DOHH2 (cell line): ENCODE results near the gene OR10H2.

ENCODE experiments used
- H3F3A ChIP-seq: fragments of 200-600 bp; sonication (generic), shearing (Covaris generic); 2 replicates; pipeline ENCODE4 v1.6.0; 2016; ENCODE audit warnings: antibody characterized with exemption, mild to moderate bottlenecking; ENCODE audit not compliant: control insufficient read depth, insufficient read depth
- H3K27ac ChIP-seq: fragments of 200-600 bp; sonication (generic); 2 replicates; pipeline ENCODE4 v1.5.1; 2014; ENCODE audit warnings: low read depth, mild to moderate bottlenecking, low read length, moderate library complexity
- H3K27me3 ChIP-seq: fragments of 200-600 bp; sonication (generic); 2 replicates; pipeline ENCODE4 v1.6.1; 2014; ENCODE audit warnings: mild to moderate bottlenecking, low read length, mixed read lengths; ENCODE audit not compliant: control insufficient read depth
- H3K36me3 ChIP-seq: fragments of 200-600 bp; sonication (generic); 2 replicates; pipeline ENCODE4 v1.6.1; 2014; ENCODE audit warnings: mild to moderate bottlenecking, low read length, moderate library complexity, mixed read lengths; ENCODE audit not compliant: control insufficient read depth
- H3K4me1 ChIP-seq: fragments of 200-600 bp; sonication (generic); 2 replicates; pipeline ENCODE4 v1.6.1; 2014; ENCODE audit warnings: mild to moderate bottlenecking, low read length, mixed read lengths; ENCODE audit not compliant: control insufficient read depth
- H3K4me2 ChIP-seq: fragments of 200-600 bp; sonication (generic); 2 replicates; pipeline ENCODE4 v1.6.0; 2014; ENCODE audit warnings: mild to moderate bottlenecking, low read length, moderate library complexity
- H3K4me3 ChIP-seq: fragments of 200-600 bp; sonication (generic); 2 replicates; pipeline ENCODE4 v1.5.1; 2014; ENCODE audit warnings: mild to moderate bottlenecking, low read length, mixed read lengths
- H3K79me2 ChIP-seq: fragments of 200-600 bp; sonication (generic); 2 replicates; pipeline ENCODE4 v1.6.1; 2014; ENCODE audit warnings: mild to moderate bottlenecking, low read length, mixed read lengths; ENCODE audit not compliant: control insufficient read depth
- H3K9me2 ChIP-seq: fragments of 200-600 bp; sonication (generic); replicated peaks from 2 replicates; pipeline ENCODE4 v1.6.1; 2014; ENCODE audit warnings: mild to moderate bottlenecking, low read length, mixed read lengths; ENCODE audit not compliant: control insufficient read depth
- H3K9me3 ChIP-seq: fragments of 200-600 bp; sonication (generic); 2 replicates; pipeline ENCODE4 v1.6.1; 2014; ENCODE audit warnings: antibody characterized with exemption, low read length, mixed read lengths; ENCODE audit not compliant: control insufficient read depth, insufficient read depth
- H4K20me1 ChIP-seq: fragments of 200-600 bp; sonication (generic); 2 replicates; pipeline ENCODE4 v1.6.0; 2014; ENCODE audit warnings: low read depth, mild to moderate bottlenecking, antibody characterized with exemption, low read length, moderate library complexity; ENCODE audit not compliant: control insufficient read depth, insufficient read depth
- EZH2phosphoT487 ChIP-seq: fragments of 200-600 bp; sonication (generic); IDR thresholded peaks from 2 replicates; pipeline ENCODE4 v1.6.1; 2017; ENCODE audit warnings: borderline replicate concordance, mild to moderate bottlenecking, antibody characterized with exemption, low read length, moderate library complexity, mixed read lengths
- TF ChIP-seq, protein P1 (sequence below): fragments of 200-600 bp; sonication (generic); IDR thresholded peaks from one replicate; pipeline ENCODE4 v1.5.1; 2014; ENCODE audit warnings: antibody characterized with exemption, mild to moderate bottlenecking, low read depth, low read length; ENCODE audit not compliant: poor library complexity, severe bottlenecking

OR10H2 gene

GRCh38 chr19:15683411-15683810 is 44.4 kb upstream of the OR10H2 start:
- H3K4me1 ChIP-seq, result no peaks in the 10 kb centered on the region
- H3K4me3 ChIP-seq, result no peak overlapping the region
- H3K79me2 ChIP-seq, result no peaks in the 10 kb centered on the region
- no peaks in the 10 kb centered on the region for H3K27me3 ChIP-seq
- no peaks in the 10 kb centered on the region for H3F3A ChIP-seq
- no peaks in the 10 kb centered on the region for H4K20me1 ChIP-seq
- no peak overlapping the region for H3K27ac ChIP-seq
- no peaks in the 10 kb centered on the region for H3K9me2 ChIP-seq
- H3K4me2 ChIP-seq, result no peak overlapping the region
- no peaks in the 10 kb centered on the region for H3K9me3 ChIP-seq
- H3K36me3 ChIP-seq, result no peaks in the 10 kb centered on the region
- TF ChIP-seq, protein P1, sequence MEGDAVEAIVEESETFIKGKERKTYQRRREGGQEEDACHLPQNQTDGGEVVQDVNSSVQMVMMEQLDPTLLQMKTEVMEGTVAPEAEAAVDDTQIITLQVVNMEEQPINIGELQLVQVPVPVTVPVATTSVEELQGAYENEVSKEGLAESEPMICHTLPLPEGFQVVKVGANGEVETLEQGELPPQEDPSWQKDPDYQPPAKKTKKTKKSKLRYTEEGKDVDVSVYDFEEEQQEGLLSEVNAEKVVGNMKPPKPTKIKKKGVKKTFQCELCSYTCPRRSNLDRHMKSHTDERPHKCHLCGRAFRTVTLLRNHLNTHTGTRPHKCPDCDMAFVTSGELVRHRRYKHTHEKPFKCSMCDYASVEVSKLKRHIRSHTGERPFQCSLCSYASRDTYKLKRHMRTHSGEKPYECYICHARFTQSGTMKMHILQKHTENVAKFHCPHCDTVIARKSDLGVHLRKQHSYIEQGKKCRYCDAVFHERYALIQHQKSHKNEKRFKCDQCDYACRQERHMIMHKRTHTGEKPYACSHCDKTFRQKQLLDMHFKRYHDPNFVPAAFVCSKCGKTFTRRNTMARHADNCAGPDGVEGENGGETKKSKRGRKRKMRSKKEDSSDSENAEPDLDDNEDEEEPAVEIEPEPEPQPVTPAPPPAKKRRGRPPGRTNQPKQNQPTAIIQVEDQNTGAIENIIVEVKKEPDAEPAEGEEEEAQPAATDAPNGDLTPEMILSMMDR, result no peak
- no peak for TF ChIP-seq EZH2phosphoT487

DNA sequence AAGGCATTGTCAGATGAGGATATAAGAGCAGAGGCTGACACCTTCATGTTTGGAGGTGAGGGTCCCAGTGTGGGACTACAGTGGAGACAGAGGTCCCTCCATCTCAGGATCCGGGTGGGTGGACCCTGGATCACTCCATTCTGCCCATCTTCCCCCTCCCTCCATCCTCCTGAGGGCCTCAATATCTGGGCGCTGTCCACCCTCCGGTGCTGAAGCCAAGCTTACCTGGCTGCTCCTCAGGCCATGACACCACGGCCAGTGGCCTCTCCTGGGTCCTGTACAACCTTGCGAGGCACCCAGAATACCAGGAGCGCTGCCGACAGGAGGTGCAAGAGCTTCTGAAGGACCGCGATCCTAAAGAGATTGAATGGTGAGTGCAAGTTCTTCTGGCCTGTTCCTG is 43.0 kb upstream of the OR10H2 start:
- Histone ChIP-seq H3K4me3 (no peak overlapping the region), H3K79me2 (no peaks in the 10 kb centered on the region), H3K27ac (no peak overlapping the region), H3K9me2 (no peaks in the 10 kb centered on the region), H3F3A (no peaks in the 10 kb centered on the region), H3K4me1 (no peaks in the 10 kb centered on the region), H3K9me3 (no peaks in the 10 kb centered on the region), H3K27me3 (no peaks in the 10 kb centered on the region), H3K36me3 (no peaks in the 10 kb centered on the region), H3K4me2 (no peak overlapping the region), H4K20me1 (no peaks in the 10 kb centered on the region)
- no peak for TF ChIP-seq EZH2phosphoT487
- TF ChIP-seq, protein P1, result no peak

GRCh38 chr19:15696654-15697194 is 31.1 kb upstream of the OR10H2 start:
- Histone ChIP-seq H3F3A (no peaks in the 10 kb centered on the region), H3K4me2 (no peak overlapping the region), H3K9me2 (no peaks in the 10 kb centered on the region), H3K27ac (no peak overlapping the region), H3K27me3 (no peaks in the 10 kb centered on the region; the same call in 1 of the 2 replicates), H3K36me3 (no peaks in the 10 kb centered on the region), H3K9me3 (no peaks in the 10 kb centered on the region), H3K4me1 (peaks cover 7% of the 10 kb centered on the region), H3K79me2 (no peaks in the 10 kb centered on the region), H4K20me1 (no peaks in the 10 kb centered on the region), H3K4me3 (no peak overlapping the region)
- TF ChIP-seq, protein P1, result no peak
- TF ChIP-seq EZH2phosphoT487, result no peak
